OCI-LY1 (cell line): ENCODE results near the gene SV2B.

ENCODE experiments used
- CTCF ChIP-seq: fragments of 200-600 bp; sonication (generic), shearing (Covaris generic); IDR thresholded peaks from 2 replicates; pipeline ENCODE4 v1.5.1; 2017; ENCODE audit warnings: mild to moderate bottlenecking, antibody characterized with exemption, low read length, moderate library complexity, mixed read lengths
- EZH2 ChIP-seq: fragments of 200-600 bp; sonication (generic), shearing (Covaris generic); IDR thresholded peaks from 2 replicates; pipeline ENCODE4 v1.8.0; 2017; ENCODE audit warnings: borderline replicate concordance, mixed run types, mild to moderate bottlenecking, antibody characterized with exemption, low read length, moderate library complexity, mixed read lengths

GRCh38 chr15:91304786-91305185 is 204.7 kb downstream of the SV2B start:
- TF ChIP-seq CTCF = no peak
- no peak for TF ChIP-seq EZH2
